ENCODE data around the gene CYP2C8. TPM values are rescaled to one million over a fixed set of nuclear protein-coding genes. Genes with fewer than 3 reads are reported as not detected.

The CYP2C8 gene
- total and polyA plus RNA-seq, 2 experiments from 2014 or later: 2.2 to 4.1 TPM

DNA sequence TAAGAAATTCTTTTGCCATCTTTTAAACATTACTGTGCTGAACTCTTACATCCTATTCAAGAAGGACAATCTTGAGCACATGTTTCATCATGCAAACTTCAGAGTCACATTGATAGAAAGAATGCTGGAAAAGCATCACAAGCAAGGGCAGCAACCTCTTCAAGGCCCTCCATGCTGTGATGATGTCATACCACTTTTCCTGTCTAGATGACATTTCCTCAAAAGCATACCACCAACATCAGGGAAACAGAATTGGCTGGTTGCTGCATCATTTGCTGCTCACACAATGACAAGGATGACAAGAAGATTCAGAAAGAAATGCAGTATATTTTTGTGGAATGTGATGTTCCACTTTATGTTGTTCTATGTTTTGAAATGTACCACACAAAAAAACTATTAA lies 37.6 kb downstream of the CYP2C8 start:
- Histone ChIP-seq H3K9me2 (replicated peaks; ENCODE audit: insufficient read depth) (no peaks in the 10 kb centered on the region), H3K36me3 (replicated peaks; ENCODE audit: insufficient read depth, low read depth) (no peaks in the 10 kb centered on the region), H3K27ac (no peak overlapping the region), H3K27me3 (no peaks in the 10 kb centered on the region), H4K20me1 (ENCODE audit: insufficient read depth, poor library complexity, severe bottlenecking) (no peaks in the 10 kb centered on the region), H3K4me3 (no peak overlapping the region), H3K79me2 (no peaks in the 10 kb centered on the region), H3K9me3 (ENCODE audit: low read depth) (no peaks in the 10 kb centered on the region), H3K4me2 (no peak overlapping the region), H3K4me1 (ENCODE audit: insufficient read depth) (no peaks in the 10 kb centered on the region), H2AFZ (no peak overlapping the region)
- DNase-seq (ENCODE audit: low spot score): no peak
- TF ChIP-seq EZH2phosphoT487 (IDR thresholded peaks at IDR 0.05; ENCODE audit: low read depth, severe bottlenecking, unreplicated experiment) (no peak), EZH2 (IDR thresholded peaks at IDR 0.05; ENCODE audit: borderline replicate concordance) (no peak), CTCF (IDR thresholded peaks at IDR 0.05; ENCODE audit: poor library complexity) (no peak)

DNA sequence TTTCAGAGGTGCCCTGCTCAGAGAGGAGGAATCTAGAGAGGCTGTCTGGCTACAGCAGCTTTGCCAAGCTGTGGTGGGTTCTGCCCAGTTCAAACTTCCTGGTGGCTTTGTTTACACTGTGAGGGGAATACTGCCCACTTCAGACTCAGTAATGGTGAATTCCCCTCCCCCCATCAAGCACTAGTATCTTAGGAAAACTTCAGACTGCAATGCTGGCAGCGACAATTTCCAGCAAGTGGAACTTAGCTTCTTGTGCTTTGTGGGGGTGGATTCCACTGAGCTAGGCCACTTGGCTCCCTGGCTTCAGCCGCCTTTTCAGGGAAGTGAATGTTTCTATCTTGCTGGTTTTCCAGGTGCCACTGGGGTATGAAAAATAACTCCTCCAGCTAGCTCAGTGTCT lies 42.8 kb downstream of the CYP2C8 start:
- 89% methylated on average over 2 of the region's 2 CpGs for WGBS (ENCODE audit: low lambda C conversion rate, missing lambda C conversion rate)
- H3K4me3 ChIP-seq: no peak overlapping the region
- no peaks in the 10 kb centered on the region for H3K79me2 ChIP-seq
- H3K4me2 ChIP-seq: no peak overlapping the region
- no peaks in the 10 kb centered on the region for H4K20me1 ChIP-seq (ENCODE audit: insufficient read depth, poor library complexity, severe bottlenecking)
- no peaks in the 10 kb centered on the region for H3K4me1 ChIP-seq (ENCODE audit: insufficient read depth)
- no peak for DNase-seq (ENCODE audit: low spot score)
- no peak overlapping the region for H3K27ac ChIP-seq
- H3K36me3 ChIP-seq (replicated peaks; ENCODE audit: insufficient read depth, low read depth): no peaks in the 10 kb centered on the region
- H2AFZ ChIP-seq: no peak overlapping the region
- H3K9me3 ChIP-seq (ENCODE audit: low read depth): no peaks in the 10 kb centered on the region
- no peaks in the 10 kb centered on the region for H3K27me3 ChIP-seq
- no peaks in the 10 kb centered on the region for H3K9me2 ChIP-seq (replicated peaks; ENCODE audit: insufficient read depth)
- TF ChIP-seq CTCF (IDR thresholded peaks at IDR 0.05; ENCODE audit: poor library complexity) (no peak), EZH2 (IDR thresholded peaks at IDR 0.05; ENCODE audit: borderline replicate concordance) (no peak), EZH2phosphoT487 (IDR thresholded peaks at IDR 0.05; ENCODE audit: low read depth, severe bottlenecking, unreplicated experiment) (no peak)

DNA sequence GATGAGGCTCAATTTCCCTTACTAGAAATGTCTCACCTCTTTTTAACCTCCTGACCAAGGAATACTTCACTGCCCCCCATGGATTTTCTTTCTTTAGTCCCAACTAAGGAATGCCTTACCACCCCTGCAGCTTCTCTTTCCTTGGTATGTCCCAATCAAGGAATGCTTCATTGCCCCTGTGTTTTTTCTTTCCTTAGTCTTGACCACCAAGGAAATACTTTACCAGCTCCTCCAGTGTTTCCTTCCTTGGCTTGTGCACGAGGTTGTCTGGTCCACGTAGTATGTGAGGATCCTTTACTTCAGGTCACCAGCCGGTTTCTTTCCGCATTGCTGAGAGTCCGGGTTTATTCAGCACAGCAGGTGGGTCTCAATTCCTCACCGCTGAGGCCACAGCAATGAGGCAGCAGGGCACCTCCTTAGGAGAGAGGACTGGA lies 71.5 kb downstream of the CYP2C8 start:
- Histone ChIP-seq H3K4me2 (no peak overlapping the region), H3K4me1 (ENCODE audit: insufficient read depth) (peaks cover 4% of the 10 kb centered on the region), H3K79me2 (no peaks in the 10 kb centered on the region), H4K20me1 (ENCODE audit: insufficient read depth, poor library complexity, severe bottlenecking) (no peaks in the 10 kb centered on the region), H2AFZ (no peak overlapping the region), H3K27ac (no peak overlapping the region), H3K27me3 (no peaks in the 10 kb centered on the region), H3K4me3 (no peak overlapping the region), H3K36me3 (replicated peaks; ENCODE audit: insufficient read depth, low read depth) (no peaks in the 10 kb centered on the region), H3K9me2 (replicated peaks; ENCODE audit: insufficient read depth) (no peaks in the 10 kb centered on the region), H3K9me3 (ENCODE audit: low read depth) (no peaks in the 10 kb centered on the region)
- 29% methylated on average over 6 of the region's 6 CpGs for WGBS (ENCODE audit: low lambda C conversion rate, missing lambda C conversion rate)
- TF ChIP-seq EZH2 (IDR thresholded peaks at IDR 0.05; ENCODE audit: borderline replicate concordance) (no peak), CTCF (IDR thresholded peaks at IDR 0.05; ENCODE audit: poor library complexity) (no peak), EZH2phosphoT487 (IDR thresholded peaks at IDR 0.05; ENCODE audit: low read depth, severe bottlenecking, unreplicated experiment) (no peak)
- DNase-seq (ENCODE audit: low spot score): no peak

- Histone ChIP-seq H3K36me3 (replicated peaks; ENCODE audit: insufficient read depth, low read depth) (no peaks in the 10 kb centered on the region), H3K4me3 (no peak overlapping the region), H3K4me2 (no peak overlapping the region), H3K9me3 (ENCODE audit: low read depth) (no peaks in the 10 kb centered on the region), H3K27me3 (no peaks in the 10 kb centered on the region), H3K79me2 (no peaks in the 10 kb centered on the region), H3K27ac (peak overlapping the region; percentile 91), H3K4me1 (ENCODE audit: insufficient read depth) (peaks cover 15% of the 10 kb centered on the region), H4K20me1 (ENCODE audit: insufficient read depth, poor library complexity, severe bottlenecking) (no peaks in the 10 kb centered on the region), H3K9me2 (replicated peaks; ENCODE audit: insufficient read depth) (no peaks in the 10 kb centered on the region), H2AFZ (no peak overlapping the region)
- TF ChIP-seq CTCF (IDR thresholded peaks at IDR 0.05; ENCODE audit: poor library complexity) (no peak), EZH2phosphoT487 (IDR thresholded peaks at IDR 0.05; ENCODE audit: low read depth, severe bottlenecking, unreplicated experiment) (no peak), EZH2 (IDR thresholded peaks at IDR 0.05; ENCODE audit: borderline replicate concordance) (no peak)
- 51% methylated on average over 4 of the region's 4 CpGs for WGBS (ENCODE audit: low lambda C conversion rate, missing lambda C conversion rate)
- peak; percentile 47 for DNase-seq (ENCODE audit: low spot score)
Measured at GRCh38 chr10:94992811-94993210, 76.5 kb downstream of the CYP2C8 start.
